ENCODE data around the gene PML.
A peak's percentile ranks its signal among the peaks of the same experiment; 100 is the strongest.

PML gene

GRCh38 chr15:73989001-73989798 lies 5.3 kb upstream of the PML start:
- TF ChIP-seq EZH2phosphoT487 (IDR thresholded peaks at IDR 0.05; ENCODE audit: borderline replicate concordance) = no peak
- no peak for TF ChIP-seq CTCF (conservative IDR thresholded peaks at IDR 0.05; ENCODE audit: low read length)
- Histone ChIP-seq H3K36me3 (ENCODE audit: insufficient read depth, low read length) (no peaks in the 10 kb centered on the region), H2AFZ (ENCODE audit: low read length) (no peak overlapping the region), H3K9ac (ENCODE audit: low read depth, low read length, poor library complexity, severe bottlenecking) (no peak overlapping the region), H3K4me3 (ENCODE audit: low read length, poor library complexity, severe bottlenecking) (no peak overlapping the region), H3K4me1 (ENCODE audit: insufficient read depth, low read length, poor library complexity, severe bottlenecking) (peaks cover 55% of the 10 kb centered on the region), H3K4me2 (ENCODE audit: low read depth, low read length, poor library complexity, severe bottlenecking) (no peak overlapping the region), H3K27me3 (ENCODE audit: insufficient read depth, low read length, poor library complexity, severe bottlenecking) (no peaks in the 10 kb centered on the region), H3K79me2 (ENCODE audit: insufficient read depth, low read length) (no peaks in the 10 kb centered on the region), H4K20me1 (ENCODE audit: insufficient read depth, low read length, poor library complexity, severe bottlenecking) (no peaks in the 10 kb centered on the region), H3K9me3 (ENCODE audit: insufficient read depth, low read depth, low read length) (no peaks in the 10 kb centered on the region), H3F3A (ENCODE audit: low read depth) (0 out of 2 replicates have a peak, but pooled peaks cover 9% of the 10 kb centered on the region), H3K9me2 (replicated peaks; ENCODE audit: low read depth, low read length) (no peaks in the 10 kb centered on the region)

DNA sequence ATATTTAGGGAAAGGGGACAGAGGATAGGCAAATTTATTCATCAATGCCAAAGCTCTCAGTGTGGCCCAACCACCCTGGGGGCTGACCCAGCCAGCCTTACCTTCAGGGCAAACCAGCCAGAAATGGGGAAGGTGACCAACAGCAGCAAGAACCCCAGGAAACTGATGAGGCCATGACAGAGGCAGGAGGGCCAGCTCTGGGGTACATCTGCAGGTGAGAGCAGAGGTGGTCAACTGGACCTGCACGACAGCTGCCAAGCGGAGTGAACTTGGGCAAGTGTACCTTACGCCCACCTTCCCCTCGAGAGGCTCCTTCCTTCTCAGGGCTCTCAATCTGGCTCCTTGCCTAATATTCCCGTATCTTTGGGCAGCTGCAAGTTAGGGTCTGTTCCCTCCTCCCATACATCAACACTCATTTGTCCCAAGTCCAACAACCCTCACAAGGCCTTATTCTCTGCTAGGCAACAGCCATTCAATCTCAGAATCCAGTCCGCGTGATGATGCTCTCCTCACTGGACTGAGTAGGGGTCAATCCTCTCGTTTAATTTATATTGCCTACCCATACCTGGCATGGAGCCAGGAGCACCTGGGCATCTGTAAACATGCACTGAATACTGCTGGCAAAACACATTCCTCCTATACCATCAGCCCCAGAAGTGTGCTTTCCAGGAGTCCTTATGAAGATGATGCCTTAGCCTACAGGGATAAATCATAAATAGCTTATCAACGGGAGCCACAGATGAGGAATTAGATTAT lies 4.1 kb upstream of the PML start:
- TF ChIP-seq EZH2phosphoT487 (IDR thresholded peaks at IDR 0.05; ENCODE audit: borderline replicate concordance) = no peak
- TF ChIP-seq CTCF (conservative IDR thresholded peaks at IDR 0.05; ENCODE audit: low read length) = no peak
- peaks cover 43% of the 10 kb centered on the region for H3K4me1 ChIP-seq (ENCODE audit: insufficient read depth, low read length, poor library complexity, severe bottlenecking)

DNA sequence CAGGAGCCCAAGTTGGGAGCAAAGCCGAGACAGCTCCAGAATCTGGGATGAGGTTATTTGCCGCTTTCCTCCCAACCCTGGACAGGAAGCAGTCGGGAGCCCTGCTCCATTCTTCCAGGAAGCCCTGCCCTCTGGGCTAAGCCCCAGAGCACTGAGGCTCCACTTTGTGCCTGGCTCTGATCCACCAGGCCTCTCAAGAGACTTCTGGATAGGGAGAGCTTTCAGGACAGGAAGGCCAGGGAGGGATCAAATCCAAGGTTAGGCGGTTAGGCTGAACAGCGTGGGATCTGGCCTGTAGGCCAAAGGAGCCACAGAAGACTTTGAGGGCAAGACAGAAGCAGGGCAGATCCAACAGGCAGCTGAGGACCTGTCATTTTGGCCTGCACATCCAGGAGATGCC lies 3.3 kb upstream of the PML start:
- peaks cover 4% of the 10 kb centered on the region for H3K27me3 ChIP-seq (ENCODE audit: insufficient read depth, low read length, poor library complexity, severe bottlenecking)
- no peaks in the 10 kb centered on the region for H3K9me3 ChIP-seq (ENCODE audit: insufficient read depth, low read depth, low read length)
- peak overlapping the region; percentile 96 for H3K4me2 ChIP-seq (ENCODE audit: low read depth, low read length, poor library complexity, severe bottlenecking)
- no peaks in the 10 kb centered on the region for H3F3A ChIP-seq (ENCODE audit: low read depth)
- no peak for TF ChIP-seq EZH2phosphoT487 (IDR thresholded peaks at IDR 0.05; ENCODE audit: borderline replicate concordance)
- no peak for TF ChIP-seq CTCF (conservative IDR thresholded peaks at IDR 0.05; ENCODE audit: low read length)
- H3K4me3 ChIP-seq (ENCODE audit: low read length, poor library complexity, severe bottlenecking) = peak overlapping the region; percentile 86
- peak overlapping the region; percentile 72 for H3K9ac ChIP-seq (ENCODE audit: low read depth, low read length, poor library complexity, severe bottlenecking)
- H3K4me1 ChIP-seq (ENCODE audit: insufficient read depth, low read length, poor library complexity, severe bottlenecking) = peaks cover 41% of the 10 kb centered on the region
- no peaks in the 10 kb centered on the region for H3K9me2 ChIP-seq (replicated peaks; ENCODE audit: low read depth, low read length)
- H3K79me2 ChIP-seq (ENCODE audit: insufficient read depth, low read length) = peaks cover 17% of the 10 kb centered on the region
- H3K36me3 ChIP-seq (ENCODE audit: insufficient read depth, low read length) = no peaks in the 10 kb centered on the region
- no peak overlapping the region for H2AFZ ChIP-seq (ENCODE audit: low read length)
- H4K20me1 ChIP-seq (ENCODE audit: insufficient read depth, low read length, poor library complexity, severe bottlenecking) = peaks cover 13% of the 10 kb centered on the region

More for the DNA sequence above, 4.1 kb upstream of the PML start:
- no peaks in the 10 kb centered on the region for H3K9me3 ChIP-seq (ENCODE audit: insufficient read depth, low read depth, low read length)
- H2AFZ ChIP-seq (ENCODE audit: low read length) = no peak overlapping the region
- no peaks in the 10 kb centered on the region for H3K36me3 ChIP-seq (ENCODE audit: insufficient read depth, low read length)
- H3K27me3 ChIP-seq (ENCODE audit: insufficient read depth, low read length, poor library complexity, severe bottlenecking) = peaks cover 4% of the 10 kb centered on the region
- H3K9me2 ChIP-seq (replicated peaks; ENCODE audit: low read depth, low read length) = no peaks in the 10 kb centered on the region
- H3K9ac ChIP-seq (ENCODE audit: low read depth, low read length, poor library complexity, severe bottlenecking) = no peak overlapping the region
- peaks cover 8% of the 10 kb centered on the region for H3K79me2 ChIP-seq (ENCODE audit: insufficient read depth, low read length)
- peaks cover 6% of the 10 kb centered on the region for H4K20me1 ChIP-seq (ENCODE audit: insufficient read depth, low read length, poor library complexity, severe bottlenecking)
- no peak overlapping the region for H3K4me2 ChIP-seq (ENCODE audit: low read depth, low read length, poor library complexity, severe bottlenecking)
- H3K4me3 ChIP-seq (ENCODE audit: low read length, poor library complexity, severe bottlenecking) = no peak overlapping the region
- 0 out of 2 replicates have a peak, but pooled peaks cover under 1% of the 10 kb centered on the region for H3F3A ChIP-seq (ENCODE audit: low read depth)

All from Loucy (cell line).